ENCODE measurements around the gene GPR17. TPM values are rescaled to one million over a fixed set of nuclear protein-coding genes. Genes with fewer than 3 reads are reported as not detected.

GPR17 gene
- total RNA-seq, 4 donors from 2014 or later, result 0.48 to 0.52 TPM; not detected in 2

GRCh38 chr2:127685410-127686080, 39.6 kb downstream of the GPR17 start:
- 70% methylated on average over 8 of the region's 8 CpGs for WGBS
- Histone ChIP-seq H3K27ac (no peak overlapping the region), H3K4me3 (no peak overlapping the region), H3K4me1 (no peaks in the 10 kb centered on the region), H3K36me3 (no peaks in the 10 kb centered on the region), H3K27me3 (no peaks in the 10 kb centered on the region), H3K9me3 (peaks cover 4% of the 10 kb centered on the region)
- TF ChIP-seq EP300 (IDR thresholded peaks at IDR 0.05) (no peak), CTCF (IDR thresholded peaks at IDR 0.05) (no peak), POLR2A (IDR thresholded peaks at IDR 0.05) (no peak)
- DNase-seq (ENCODE audit: low spot score in 2 of 2), result peak in 1 of 2 donors; percentile 36

- no peak for DNase-seq (ENCODE audit: low spot score in 2 of 2)
- no peaks in the 10 kb centered on the region for H3K36me3 ChIP-seq
- WGBS, result 94% methylated on average over 1 of the region's 1 CpG
- H3K4me1 ChIP-seq, result no peaks in the 10 kb centered on the region
- no peak overlapping the region for H3K4me3 ChIP-seq
- no peak overlapping the region for H3K27ac ChIP-seq
- TF ChIP-seq POLR2AphosphoS5 (IDR thresholded peaks at IDR 0.05) (no peak), EP300 (IDR thresholded peaks at IDR 0.05) (no peak), POLR2A (IDR thresholded peaks at IDR 0.05) (no peak), CTCF (IDR thresholded peaks at IDR 0.05) (no peak)
- H3K9me3 ChIP-seq, result peaks cover 4% of the 10 kb centered on the region
- H3K27me3 ChIP-seq, result no peaks in the 10 kb centered on the region
Measured at GRCh38 chr2:127688405-127688804, 42.5 kb downstream of the GPR17 start.

GRCh38 chr2:127690696-127691095, 44.7 kb downstream of the GPR17 start:
- H3K4me1 ChIP-seq, result peaks cover 5% of the 10 kb centered on the region

GRCh38 chr2:127694986-127695385, 49.0 kb downstream of the GPR17 start:
- TF ChIP-seq POLR2AphosphoS5 (IDR thresholded peaks at IDR 0.05) (no peak), CTCF (IDR thresholded peaks at IDR 0.05) (no peak), POLR2A (IDR thresholded peaks at IDR 0.05) (no peak), EP300 (IDR thresholded peaks at IDR 0.05) (no peak)

More at GRCh38 chr2:127690696-127691095, 44.7 kb downstream of the GPR17 start:
- TF ChIP-seq CTCF (IDR thresholded peaks at IDR 0.05) (no peak), POLR2A (IDR thresholded peaks at IDR 0.05) (no peak), POLR2AphosphoS5 (IDR thresholded peaks at IDR 0.05) (no peak), EP300 (IDR thresholded peaks at IDR 0.05) (no peak)
- Histone ChIP-seq H3K4me3 (no peak overlapping the region), H3K27ac (no peak overlapping the region), H3K36me3 (no peaks in the 10 kb centered on the region), H3K27me3 (no peaks in the 10 kb centered on the region), H3K9me3 (peaks cover 4% of the 10 kb centered on the region)
- DNase-seq (ENCODE audit: low spot score in 2 of 2), result peak in 1 of 2 donors; percentile 30
- 80% methylated on average over 2 of the region's 2 CpGs for WGBS

GRCh38 chr2:127695491-127696472, 49.8 kb downstream of the GPR17 start:
- WGBS, result 29% methylated on average over 37 of the region's 52 CpGs
- Histone ChIP-seq H3K27ac (no peak overlapping the region), H3K9me3 (no peaks in the 10 kb centered on the region), H3K36me3 (no peaks in the 10 kb centered on the region), H3K27me3 (no peaks in the 10 kb centered on the region), H3K4me3 (peak overlapping the region; percentile 40), H3K4me1 (peaks cover 11% of the 10 kb centered on the region)
- TF ChIP-seq CTCF (IDR thresholded peaks at IDR 0.05) (peak in 1 of 2 donors; percentile 24), EP300 (IDR thresholded peaks at IDR 0.05) (no peak)
- peak in 1 of 2 donors; percentile 68 for DNase-seq (ENCODE audit: low spot score in 2 of 2)

More at GRCh38 chr2:127694986-127695385, 49.0 kb downstream of the GPR17 start:
- Histone ChIP-seq H3K27me3 (no peaks in the 10 kb centered on the region), H3K4me3 (peak overlapping the region; percentile 40), H3K4me1 (peaks cover 6% of the 10 kb centered on the region), H3K36me3 (no peaks in the 10 kb centered on the region), H3K9me3 (no peaks in the 10 kb centered on the region), H3K27ac (no peak overlapping the region)
- DNase-seq (ENCODE audit: low spot score in 2 of 2), result peak in 1 of 2 donors; percentile 51
- WGBS, result 88% methylated on average over 9 of the region's 9 CpGs

Data from suprapubic skin (tissue), 4 donors.